ENCODE measurements around the gene DPYSL4. TPM values are rescaled to one million over a fixed set of nuclear protein-coding genes. Genes with fewer than 3 reads are reported as not detected.

The DPYSL4 gene
- total RNA-seq, 4 donors from 2014 or later = 0.69 to 3.0 (median 0.81) TPM

- no peak for TF ChIP-seq CTCF (IDR thresholded peaks at IDR 0.05)
- ATAC-seq (ENCODE audit: low FRiP score) = no peak
- DNase-seq (ENCODE audit: low spot score) = no peak
These were observed 52.6 kb downstream of the DPYSL4 start for GRCh38 chr10:132239126-132240031.

GRCh38 chr10:132240156-132240555 is 53.4 kb downstream of the DPYSL4 start:
- DNase-seq (ENCODE audit: low spot score) = no peak
- TF ChIP-seq CTCF (IDR thresholded peaks at IDR 0.05) = no peak
- ATAC-seq (ENCODE audit: low FRiP score) = no peak

- DNase-seq (ENCODE audit: low spot score) (no peak), ATAC-seq (ENCODE audit: low FRiP score) (no peak)
- TF ChIP-seq CTCF (IDR thresholded peaks at IDR 0.05) = no peak
These were observed 53.8 kb downstream of the DPYSL4 start for GRCh38 chr10:132240581-132240980.

- ATAC-seq (ENCODE audit: low FRiP score) (no peak), DNase-seq (ENCODE audit: low spot score) (no peak)
- no peak for TF ChIP-seq CTCF (IDR thresholded peaks at IDR 0.05)
These were observed 54.3 kb downstream of the DPYSL4 start for GRCh38 chr10:132241086-132241485.

- ATAC-seq (ENCODE audit: low FRiP score) = no peak
- TF ChIP-seq CTCF (IDR thresholded peaks at IDR 0.05) = no peak
- DNase-seq (ENCODE audit: low spot score) = no peak
These were observed 54.7 kb downstream of the DPYSL4 start for GRCh38 chr10:132241496-132241895.

- DNase-seq (ENCODE audit: low spot score) (no peak), ATAC-seq (ENCODE audit: low FRiP score) (no peak)
- no peak for TF ChIP-seq CTCF (IDR thresholded peaks at IDR 0.05)
These were observed 55.5 kb downstream of the DPYSL4 start for GRCh38 chr10:132242103-132242840.

Measured in omental fat pad (tissue), 4 donors.